ENCODE data around the gene PEG3.

PEG3 gene

GRCh38 chr19:56822755-56823154, 17.8 kb downstream of the PEG3 start:
- no peaks in the 10 kb centered on the region for H3K27me3 ChIP-seq (replicated peaks)
- in situ Hi-C loops (cut with HindIII; ENCODE audit: low pct_ligation_motif_present, low sequenced_read_pairs): no loop called here
- no peak for DNase-seq
- no peak overlapping the region for H3K4me3 ChIP-seq (ENCODE audit: low read depth, low read length)
- H3K36me3 ChIP-seq (replicated peaks): no peaks in the 10 kb centered on the region
- TF ChIP-seq, protein P1, sequence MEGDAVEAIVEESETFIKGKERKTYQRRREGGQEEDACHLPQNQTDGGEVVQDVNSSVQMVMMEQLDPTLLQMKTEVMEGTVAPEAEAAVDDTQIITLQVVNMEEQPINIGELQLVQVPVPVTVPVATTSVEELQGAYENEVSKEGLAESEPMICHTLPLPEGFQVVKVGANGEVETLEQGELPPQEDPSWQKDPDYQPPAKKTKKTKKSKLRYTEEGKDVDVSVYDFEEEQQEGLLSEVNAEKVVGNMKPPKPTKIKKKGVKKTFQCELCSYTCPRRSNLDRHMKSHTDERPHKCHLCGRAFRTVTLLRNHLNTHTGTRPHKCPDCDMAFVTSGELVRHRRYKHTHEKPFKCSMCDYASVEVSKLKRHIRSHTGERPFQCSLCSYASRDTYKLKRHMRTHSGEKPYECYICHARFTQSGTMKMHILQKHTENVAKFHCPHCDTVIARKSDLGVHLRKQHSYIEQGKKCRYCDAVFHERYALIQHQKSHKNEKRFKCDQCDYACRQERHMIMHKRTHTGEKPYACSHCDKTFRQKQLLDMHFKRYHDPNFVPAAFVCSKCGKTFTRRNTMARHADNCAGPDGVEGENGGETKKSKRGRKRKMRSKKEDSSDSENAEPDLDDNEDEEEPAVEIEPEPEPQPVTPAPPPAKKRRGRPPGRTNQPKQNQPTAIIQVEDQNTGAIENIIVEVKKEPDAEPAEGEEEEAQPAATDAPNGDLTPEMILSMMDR (IDR thresholded peaks at IDR 0.05; ENCODE audit: low read depth, low read length, missing control alignments): no peak
- H3K27ac ChIP-seq: no peak overlapping the region

- Histone ChIP-seq H3K36me3 (replicated peaks) (no peaks in the 10 kb centered on the region), H3K27ac (no peak overlapping the region), H3K27me3 (replicated peaks) (no peaks in the 10 kb centered on the region), H3K4me3 (ENCODE audit: low read depth, low read length) (no peak overlapping the region)
- in situ Hi-C loops (cut with HindIII; ENCODE audit: low pct_ligation_motif_present, low sequenced_read_pairs): no loop called here
- TF ChIP-seq, protein P1 (IDR thresholded peaks at IDR 0.05; ENCODE audit: low read depth, low read length, missing control alignments): no peak
- no peak for DNase-seq
These were observed 18.9 kb downstream of the PEG3 start for GRCh38 chr19:56821675-56822074.

DNA sequence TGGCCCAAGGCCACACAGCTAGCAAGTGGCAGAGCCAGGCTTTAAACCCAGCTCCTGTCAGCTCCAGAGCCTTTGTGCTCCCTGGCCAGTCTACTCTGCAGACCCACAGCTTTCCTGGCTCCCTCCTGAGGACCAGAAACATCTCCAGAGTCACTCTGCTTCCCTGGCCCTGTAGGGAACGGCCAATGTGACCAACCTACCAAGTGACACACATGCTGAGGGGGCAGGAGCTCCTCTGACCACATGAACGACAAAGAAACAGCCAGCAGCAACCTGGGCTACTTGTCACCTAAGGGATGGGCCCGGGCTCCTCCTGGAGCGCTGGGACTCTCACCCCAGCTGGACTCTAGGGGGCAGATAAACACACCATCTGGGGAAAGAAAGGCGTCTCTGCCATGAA, 19.3 kb downstream of the PEG3 start:
- no peak for DNase-seq
- no peak overlapping the region for H3K27ac ChIP-seq
- in situ Hi-C loops (cut with HindIII; ENCODE audit: low pct_ligation_motif_present, low sequenced_read_pairs): no loop called here
- H3K27me3 ChIP-seq (replicated peaks): no peaks in the 10 kb centered on the region
- TF ChIP-seq, protein P1 (IDR thresholded peaks at IDR 0.05; ENCODE audit: low read depth, low read length, missing control alignments): no peak
- H3K36me3 ChIP-seq (replicated peaks): no peaks in the 10 kb centered on the region
- no peak overlapping the region for H3K4me3 ChIP-seq (ENCODE audit: low read depth, low read length)

DNA sequence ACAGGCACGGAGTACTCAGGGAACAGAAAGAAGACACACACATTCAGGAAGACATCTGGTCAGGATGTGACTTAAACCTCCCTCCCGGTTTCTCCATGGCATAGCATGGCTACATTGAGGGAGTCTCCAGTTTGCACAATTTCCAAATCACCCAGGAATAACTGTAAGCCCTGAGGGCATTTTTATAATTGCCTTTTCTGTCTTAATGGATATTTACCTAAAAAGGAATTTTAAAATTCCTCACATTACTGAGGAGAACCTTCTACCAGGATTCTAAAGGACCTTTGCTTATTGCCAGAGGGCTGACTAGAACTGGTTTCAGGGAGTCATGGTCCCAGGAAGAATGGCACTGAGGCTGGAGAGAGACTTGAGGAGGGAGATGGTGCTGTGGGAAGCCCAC, 21.4 kb downstream of the PEG3 start:
- no peak overlapping the region for H3K4me3 ChIP-seq (ENCODE audit: low read depth, low read length)
- in situ Hi-C loops (cut with HindIII; ENCODE audit: low pct_ligation_motif_present, low sequenced_read_pairs): no loop called here
- no peak overlapping the region for H3K27ac ChIP-seq
- TF ChIP-seq, protein P1 (IDR thresholded peaks at IDR 0.05; ENCODE audit: low read depth, low read length, missing control alignments): no peak
- H3K27me3 ChIP-seq (replicated peaks): no peaks in the 10 kb centered on the region
- no peaks in the 10 kb centered on the region for H3K36me3 ChIP-seq (replicated peaks)
- DNase-seq: no peak

DNA sequence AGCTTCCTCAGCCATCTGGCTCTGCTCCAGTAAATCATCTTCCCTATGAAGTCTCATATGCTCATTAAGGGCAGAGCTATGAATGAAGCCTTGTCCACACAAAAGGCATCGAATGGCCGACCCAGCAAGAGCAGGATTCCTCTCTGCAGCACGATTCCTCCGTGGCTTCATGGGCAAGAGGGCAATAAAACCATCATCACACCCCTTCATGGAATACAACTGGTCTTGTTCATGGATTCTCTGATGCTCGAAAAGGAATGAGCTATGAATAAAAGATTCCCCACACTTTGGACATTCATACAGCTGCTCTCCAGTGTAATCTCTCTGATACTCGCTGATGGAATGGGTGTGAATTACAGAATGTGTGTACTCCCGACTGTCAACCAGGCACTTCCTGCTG, 25.9 kb downstream of the PEG3 start:
- in situ Hi-C loops (cut with HindIII; ENCODE audit: low pct_ligation_motif_present, low sequenced_read_pairs): no loop called here
- no peak overlapping the region for H3K4me3 ChIP-seq (ENCODE audit: low read depth, low read length)
- no peak for DNase-seq
- H3K36me3 ChIP-seq (replicated peaks): no peaks in the 10 kb centered on the region
- H3K27me3 ChIP-seq (replicated peaks): no peaks in the 10 kb centered on the region
- no peak overlapping the region for H3K27ac ChIP-seq
- TF ChIP-seq, protein P1 (IDR thresholded peaks at IDR 0.05; ENCODE audit: low read depth, low read length, missing control alignments): no peak

DNA sequence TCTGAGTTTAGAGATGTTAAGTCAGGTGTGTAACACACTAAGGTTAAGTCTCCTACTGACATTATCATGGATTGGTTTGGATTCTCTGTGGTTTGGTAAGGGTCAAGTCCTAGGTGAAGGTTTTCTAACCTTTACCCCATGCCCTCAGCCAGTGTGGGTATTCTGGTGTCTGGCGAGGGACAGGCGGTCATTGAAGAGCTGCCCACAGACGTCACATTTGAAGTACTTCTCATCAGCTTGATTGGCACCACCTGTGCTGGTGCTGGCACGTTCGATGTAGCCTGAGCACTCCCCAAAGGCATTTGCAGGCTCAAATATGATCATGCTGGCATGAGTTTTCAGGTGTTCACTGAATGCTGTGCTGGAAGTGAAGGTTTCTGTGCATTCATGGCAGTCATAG, 27.0 kb downstream of the PEG3 start:
- TF ChIP-seq, protein P1 (IDR thresholded peaks at IDR 0.05; ENCODE audit: low read depth, low read length, missing control alignments): no peak
- H3K4me3 ChIP-seq (ENCODE audit: low read depth, low read length): no peak overlapping the region
- no peaks in the 10 kb centered on the region for H3K27me3 ChIP-seq (replicated peaks)
- in situ Hi-C loops (cut with HindIII; ENCODE audit: low pct_ligation_motif_present, low sequenced_read_pairs): no loop called here
- no peaks in the 10 kb centered on the region for H3K36me3 ChIP-seq (replicated peaks)
- no peak for DNase-seq
- H3K27ac ChIP-seq: no peak overlapping the region
